Stimulated activated CD4-positive, alpha-beta T cell treated with anti-CD3 and anti-CD28 coated beads, Interleukin-2, amount 100 ng/mL, for 24 hours (primary cell): ENCODE data around the gene PITPNM2.
"Not testable (repeated sequence)": the region's sequence is repeated elsewhere in the genome, so short reads cannot be mapped to it uniquely, and the experiment has no call there.

Experiments
- DNase-seq, 2 donors: peaks; one replicate each; pipeline ENCODE4 v3.0.0-alpha.2; 2020

PITPNM2 gene

GRCh38 chr12:123119808-123120207 is 31.1 kb downstream of the PITPNM2 start:
- DNase-seq = peak; percentile 50 to 54

DNA sequence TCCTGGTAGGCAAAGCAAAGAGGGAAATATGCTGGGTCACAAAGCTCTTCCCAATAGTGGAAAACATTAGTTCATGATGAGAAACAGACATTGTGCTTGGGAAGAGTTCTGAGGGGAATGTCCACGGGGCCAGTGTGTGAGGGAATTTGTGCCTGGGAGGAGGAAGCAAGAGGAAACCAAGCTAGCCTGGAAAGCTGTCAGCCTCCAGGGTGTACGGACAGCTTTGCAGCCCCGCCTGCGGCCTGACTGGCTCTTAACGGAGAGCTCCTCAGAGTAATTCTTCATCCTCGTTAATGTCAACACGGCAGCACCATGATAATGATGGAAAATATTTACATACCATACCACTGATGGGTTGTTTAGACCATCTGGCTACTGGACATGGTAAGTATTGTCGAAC is 32.4 kb downstream of the PITPNM2 start:
- DNase-seq = no peak

- DNase-seq = peak in 1 of 2 donors; percentile 10
Measured at GRCh38 chr12:123115409-123116121, 35.3 kb downstream of the PITPNM2 start.

DNA sequence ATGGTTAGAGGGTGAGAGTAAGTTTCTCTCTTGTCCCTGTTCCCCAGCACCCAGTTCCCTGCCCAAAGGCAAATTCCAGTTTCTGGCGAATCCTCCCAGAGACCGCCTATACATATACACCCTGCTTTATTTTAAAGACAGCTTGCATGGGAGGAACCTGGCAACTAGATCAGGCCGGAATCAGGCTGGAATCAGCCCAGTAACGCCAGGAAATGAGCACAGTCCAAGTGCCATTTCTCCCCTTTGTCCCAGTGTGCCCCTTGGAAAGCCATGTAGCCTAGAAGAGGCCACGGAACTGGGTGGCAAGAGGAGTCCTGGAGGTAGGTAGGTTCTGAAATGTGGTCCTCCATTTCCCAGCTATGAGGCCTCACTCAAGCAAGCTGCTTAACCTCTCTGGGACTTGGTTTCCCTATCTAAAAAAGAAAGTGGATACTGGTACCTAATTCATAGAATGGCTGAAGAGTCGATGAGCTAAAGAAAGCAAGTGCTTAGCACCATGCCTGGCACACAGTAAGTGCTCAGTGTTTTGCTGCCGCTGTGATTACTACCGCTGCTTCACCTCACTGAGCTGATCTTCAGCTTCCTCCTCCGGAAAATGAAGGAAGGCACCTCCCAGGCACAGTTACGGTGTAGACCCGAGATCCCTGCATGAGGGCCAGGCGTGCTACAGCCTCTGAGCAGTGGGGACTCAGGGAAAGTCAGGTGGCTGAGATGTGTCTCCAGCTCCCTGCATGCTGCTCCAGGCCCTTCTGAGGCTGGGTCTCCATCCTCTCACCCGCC is 36.4 kb downstream of the PITPNM2 start:
- DNase-seq = no peak

- no peak for DNase-seq
Measured at GRCh38 chr12:123113026-123113425, 37.9 kb downstream of the PITPNM2 start.

DNA sequence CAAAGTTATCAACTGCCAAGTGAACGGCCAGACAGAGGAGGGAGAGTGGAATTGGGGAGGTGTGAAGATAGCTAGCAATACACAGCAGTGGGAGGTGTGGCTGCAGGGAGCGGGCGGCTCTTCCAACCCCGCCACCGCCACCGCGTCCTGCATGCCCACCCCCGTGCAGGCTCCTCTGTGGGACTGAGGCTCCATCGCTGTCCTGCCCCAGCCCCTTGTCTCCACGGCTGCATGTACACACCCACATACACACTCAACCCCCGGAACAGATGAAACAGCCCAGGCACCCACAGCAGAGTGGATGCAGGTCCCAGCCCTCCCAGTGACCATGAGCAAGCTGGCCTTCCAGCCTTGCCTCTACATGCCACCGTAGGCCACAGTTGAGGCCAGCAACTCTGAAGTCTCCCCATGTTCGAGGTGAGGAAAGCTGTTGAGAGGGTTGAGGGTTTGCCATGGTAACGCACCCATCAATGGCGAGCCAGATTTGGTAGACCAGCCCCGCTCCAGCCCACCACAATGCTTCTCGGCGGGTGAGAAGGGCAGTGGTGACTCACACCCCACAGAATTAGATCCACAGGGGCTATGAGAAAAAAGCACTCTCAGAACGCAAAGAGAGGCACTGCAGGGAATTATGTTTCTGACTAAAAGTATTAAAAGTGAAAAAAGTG is 39.3 kb downstream of the PITPNM2 start:
- no peak for DNase-seq

GRCh38 chr12:123109319-123109772 is 41.5 kb downstream of the PITPNM2 start:
- no peak for DNase-seq

- no peak for DNase-seq
Measured at GRCh38 chr12:123108682-123109066, 42.2 kb downstream of the PITPNM2 start.

DNA sequence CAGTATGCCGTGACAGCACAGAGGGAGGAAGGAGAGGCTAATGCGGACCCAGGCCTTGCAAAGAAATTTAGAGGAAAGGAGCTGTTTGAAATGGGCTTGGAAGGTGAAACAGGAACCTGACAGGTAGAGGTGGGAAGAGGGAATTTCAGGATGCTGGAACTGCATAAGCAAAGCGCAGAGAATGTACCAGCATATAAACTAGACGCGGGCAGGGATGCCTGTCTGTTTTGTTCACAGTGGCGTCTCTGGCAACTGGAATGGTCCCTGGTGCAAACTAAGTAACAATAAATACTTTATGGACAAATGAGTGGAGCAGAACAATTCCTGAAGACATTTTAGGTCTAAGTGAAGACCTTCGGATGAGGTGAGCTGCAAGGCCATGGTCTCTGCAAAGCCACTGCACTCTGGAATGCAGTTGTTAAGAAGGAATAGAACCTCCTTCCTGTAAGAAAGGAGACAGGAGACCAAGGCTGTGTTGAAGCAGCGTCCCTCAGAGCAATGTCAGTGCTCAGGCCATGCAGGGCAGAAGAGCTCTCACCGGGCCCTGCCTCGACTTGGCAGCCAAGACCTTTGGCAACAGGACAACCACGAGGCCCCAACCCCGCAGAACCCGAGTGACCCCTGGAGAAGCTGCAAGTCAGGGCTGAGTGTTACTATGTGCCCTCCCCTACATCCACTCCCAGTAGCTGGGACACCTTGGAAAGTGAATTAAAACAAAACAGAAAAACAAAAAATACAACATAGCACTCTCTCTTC is 42.8 kb downstream of the PITPNM2 start:
- no peak for DNase-seq

GRCh38 chr12:123106640-123107359 is 44.1 kb downstream of the PITPNM2 start:
- peak; percentile 51 to 62 for DNase-seq

DNA sequence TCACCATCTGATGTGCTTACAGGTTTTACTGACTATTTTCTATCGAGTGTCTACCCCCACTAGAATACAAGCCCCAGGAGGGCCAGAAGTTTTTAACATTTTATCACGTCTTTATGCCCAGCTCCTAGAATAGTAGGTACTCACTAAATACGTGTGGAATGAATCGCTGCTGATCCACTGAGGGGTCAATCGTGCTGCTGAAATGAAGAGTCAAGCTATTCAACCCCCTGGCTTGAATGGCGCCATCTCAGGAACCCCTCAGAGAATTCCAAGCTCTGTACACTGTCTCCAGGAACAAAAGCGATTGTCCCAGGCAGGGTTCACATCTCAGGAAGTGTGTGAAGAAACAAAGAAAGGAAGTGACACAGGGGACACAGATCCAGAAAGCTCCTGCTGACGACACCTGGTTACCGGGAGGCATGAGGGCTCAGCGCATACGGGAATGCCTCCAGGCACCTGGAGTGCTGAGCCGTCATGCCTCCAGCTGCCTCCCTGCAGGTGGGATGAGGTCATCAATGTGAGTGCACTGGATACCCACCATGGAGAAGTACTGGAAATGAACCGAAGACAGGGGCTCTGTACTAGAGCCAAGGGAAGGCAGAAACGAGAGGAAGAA is 45.6 kb downstream of the PITPNM2 start:
- no peak for DNase-seq

GRCh38 chr12:123104809-123105208 is 46.1 kb downstream of the PITPNM2 start:
- no peak for DNase-seq

GRCh38 chr12:123104094-123104493 is 46.8 kb downstream of the PITPNM2 start:
- not testable (repeated sequence) for DNase-seq

DNA sequence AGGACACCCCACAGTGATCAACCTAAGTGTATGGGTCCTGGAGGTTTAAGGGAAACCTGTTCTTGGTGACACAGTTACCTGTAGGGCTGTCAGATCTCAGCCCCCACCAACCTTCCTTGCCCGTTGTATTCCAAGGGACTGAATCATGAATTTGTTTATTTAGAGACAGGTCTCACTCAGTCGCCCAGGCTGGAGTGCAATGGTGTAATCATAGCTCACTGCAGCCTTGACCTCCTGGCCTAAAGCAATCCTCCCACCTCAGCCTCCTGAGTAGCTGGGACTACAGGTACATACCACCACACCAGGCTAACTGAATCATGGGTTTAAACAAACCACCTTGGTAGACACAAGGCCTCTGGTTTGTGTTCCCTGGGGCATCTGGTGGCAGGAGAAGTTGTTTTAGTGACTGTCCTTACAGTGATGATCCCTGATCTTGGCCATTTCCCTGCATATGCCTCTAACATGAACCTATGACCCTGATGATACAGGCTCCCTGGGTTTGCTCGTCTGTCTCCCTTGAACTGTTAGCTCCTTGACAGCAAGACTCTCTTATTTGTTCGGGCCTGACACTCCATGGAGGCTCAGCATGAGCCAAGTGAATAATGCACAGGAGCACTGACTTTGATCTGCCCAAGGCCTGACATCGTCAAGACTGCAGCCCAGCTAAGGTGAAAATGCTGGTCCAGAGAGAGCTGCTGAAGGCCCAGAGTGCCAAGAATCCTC is 47.9 kb downstream of the PITPNM2 start:
- no peak for DNase-seq

DNA sequence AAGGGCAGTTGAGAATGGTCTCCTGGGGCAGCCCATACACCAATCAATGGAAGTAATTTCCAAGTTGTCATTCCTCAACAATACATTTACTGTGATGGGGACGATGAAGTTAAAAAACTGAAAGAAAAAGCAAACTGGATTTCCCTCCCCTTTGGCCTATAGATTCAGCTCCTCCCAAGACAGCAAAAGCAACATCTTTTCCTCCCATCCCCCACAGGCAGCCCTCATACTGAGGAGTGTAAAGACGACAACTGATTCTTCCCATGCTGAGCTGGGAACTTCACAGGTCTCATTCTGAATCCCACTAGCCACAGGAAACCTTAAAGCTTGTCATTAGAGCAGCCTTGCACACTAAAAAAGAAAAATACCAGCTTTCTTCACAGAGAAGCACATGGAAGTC is 48.5 kb downstream of the PITPNM2 start:
- no peak for DNase-seq

GRCh38 chr12:123101526-123101925 is 49.4 kb downstream of the PITPNM2 start:
- no peak for DNase-seq
